ENCODE results near the gene ARHGAP6. TPM values are rescaled to one million over a fixed set of nuclear protein-coding genes. Genes with fewer than 3 reads are reported as not detected.

Gene ARHGAP6
- polyA plus RNA-seq, 2 of the 4 experiments (the other 2 are of a cell fraction): 0.04 TPM; not detected in 1

GRCh38 chrX:11419102-11419501 is 246.6 kb downstream of the ARHGAP6 start:
- ATAC-seq (no peak), FAIRE-seq (no peak), DNase-seq (ENCODE audit: low read depth in 1 of 2, low spot score in 1 of 2) (no peak)
- H3K9me3 ChIP-seq: no peaks in the 10 kb centered on the region
- no peaks in the 10 kb centered on the region for H3K4me1 ChIP-seq
- no peak overlapping the region for H3K4me3 ChIP-seq
- ChIA-PET POLR2A (no interaction called here), CTCF (no interaction called here)
- H3K4me2 ChIP-seq: no peak overlapping the region
- 19% methylated on average over 6 of the region's 6 CpGs for WGBS (ENCODE audit: missing lambda C conversion rate)
- no peak overlapping the region for H3K27ac ChIP-seq
- TF ChIP-seq FOXS1 (CRISPR knock-in tag; IDR thresholded peaks at IDR 0.05): no peak
- TF ChIP-seq CEBPB (IDR thresholded peaks at IDR 0.05): no peak
- TF ChIP-seq HES2 (IDR thresholded peaks at IDR 0.05): no peak
- no peak for TF ChIP-seq POLR2AphosphoS2 (conservative IDR thresholded peaks at IDR 0.05; ENCODE audit: low read length)
- TF ChIP-seq RARB (CRISPR knock-in tag; IDR thresholded peaks at IDR 0.05): no peak
- TF ChIP-seq ZSCAN20 (CRISPR knock-in tag; IDR thresholded peaks at IDR 0.05): no peak
- no peak for TF ChIP-seq SMC3 (IDR thresholded peaks at IDR 0.05)
- no peak for TF ChIP-seq EP300 (IDR thresholded peaks at IDR 0.05)
- no peak for TF ChIP-seq CBX2 (IDR thresholded peaks at IDR 0.05; ENCODE audit: borderline replicate concordance, low read depth)
- TF ChIP-seq CTCF (IDR thresholded peaks at IDR 0.05): no peak
- no peak for TF ChIP-seq ESRRA (IDR thresholded peaks at IDR 0.05; ENCODE audit: borderline replicate concordance, low read length)
- TF ChIP-seq KDM5A (IDR thresholded peaks at IDR 0.05): no peak
- no peak for TF ChIP-seq NFE2L2 (conservative IDR thresholded peaks at IDR 0.05; ENCODE audit: low read length)
- no peak for TF ChIP-seq JUN (IDR thresholded peaks at IDR 0.05)
- TF ChIP-seq BHLHE40 (IDR thresholded peaks at IDR 0.05; ENCODE audit: low read depth, low read length): no peak
- no peak for TF ChIP-seq KDM1A (IDR thresholded peaks at IDR 0.05; ENCODE audit: low read depth)
- no peak for TF ChIP-seq TFCP2L1 (CRISPR knock-in tag; IDR thresholded peaks at IDR 0.05)

- no peak overlapping the region for H3K4me2 ChIP-seq
- POLR2A ChIA-PET: no interaction called here
- no peak for DNase-seq (ENCODE audit: low read depth in 1 of 2, low spot score in 1 of 2)
- H3K9me3 ChIP-seq: no peaks in the 10 kb centered on the region
- CTCF ChIA-PET: no interaction called here
- no peak for TF ChIP-seq ZSCAN20 (CRISPR knock-in tag; IDR thresholded peaks at IDR 0.05)
- TF ChIP-seq E2F6 (IDR thresholded peaks at IDR 0.05; ENCODE audit: borderline replicate concordance, low read depth): no peak
- no peak for TF ChIP-seq CHD2 (IDR thresholded peaks at IDR 0.05; ENCODE audit: low read length, partially characterized antibody)
- no peak for TF ChIP-seq RNF2 (IDR thresholded peaks at IDR 0.05; ENCODE audit: borderline replicate concordance, low read depth)
- TF ChIP-seq MAZ (IDR thresholded peaks at IDR 0.05; ENCODE audit: borderline replicate concordance, low read depth, low read length): no peak
- TF ChIP-seq RARB (CRISPR knock-in tag; IDR thresholded peaks at IDR 0.05): no peak
- no peak for TF ChIP-seq EHMT2 (IDR thresholded peaks at IDR 0.05; ENCODE audit: low read depth)
- TF ChIP-seq GATA3 (IDR thresholded peaks at IDR 0.05; ENCODE audit: borderline replicate concordance): no peak
- no peak for TF ChIP-seq ZC3H11A (IDR thresholded peaks at IDR 0.05)
- TF ChIP-seq KDM5A (IDR thresholded peaks at IDR 0.05): no peak
- no peak for TF ChIP-seq POLR2AphosphoS2 (conservative IDR thresholded peaks at IDR 0.05; ENCODE audit: low read length)
- no peak for TF ChIP-seq NPAS2 (CRISPR knock-in tag; IDR thresholded peaks at IDR 0.05; ENCODE audit: borderline replicate concordance)
- no peaks in the 10 kb centered on the region for H3K4me1 ChIP-seq
- no peak for FAIRE-seq
- H3K27ac ChIP-seq: no peak overlapping the region
- H3K4me3 ChIP-seq: no peak overlapping the region
- 69% methylated on average over 13 of the region's 13 CpGs for WGBS (ENCODE audit: missing lambda C conversion rate)
- ATAC-seq: no peak
Observed at GRCh38 chrX:11416600-11416999, 249.1 kb downstream of the ARHGAP6 start.

All from A549 (cell line).